HG03175 (cell line): ENCODE data around the gene GRAP.

Experiments used
- ATAC-seq: cut with Tn5 transposase; IDR thresholded peaks from one replicate; pipeline ENCODE4 v1.9.1; 2021; ENCODE audit warnings: mild to moderate bottlenecking, moderate library complexity; ENCODE audit not compliant: unreplicated experiment

Gene GRAP

DNA sequence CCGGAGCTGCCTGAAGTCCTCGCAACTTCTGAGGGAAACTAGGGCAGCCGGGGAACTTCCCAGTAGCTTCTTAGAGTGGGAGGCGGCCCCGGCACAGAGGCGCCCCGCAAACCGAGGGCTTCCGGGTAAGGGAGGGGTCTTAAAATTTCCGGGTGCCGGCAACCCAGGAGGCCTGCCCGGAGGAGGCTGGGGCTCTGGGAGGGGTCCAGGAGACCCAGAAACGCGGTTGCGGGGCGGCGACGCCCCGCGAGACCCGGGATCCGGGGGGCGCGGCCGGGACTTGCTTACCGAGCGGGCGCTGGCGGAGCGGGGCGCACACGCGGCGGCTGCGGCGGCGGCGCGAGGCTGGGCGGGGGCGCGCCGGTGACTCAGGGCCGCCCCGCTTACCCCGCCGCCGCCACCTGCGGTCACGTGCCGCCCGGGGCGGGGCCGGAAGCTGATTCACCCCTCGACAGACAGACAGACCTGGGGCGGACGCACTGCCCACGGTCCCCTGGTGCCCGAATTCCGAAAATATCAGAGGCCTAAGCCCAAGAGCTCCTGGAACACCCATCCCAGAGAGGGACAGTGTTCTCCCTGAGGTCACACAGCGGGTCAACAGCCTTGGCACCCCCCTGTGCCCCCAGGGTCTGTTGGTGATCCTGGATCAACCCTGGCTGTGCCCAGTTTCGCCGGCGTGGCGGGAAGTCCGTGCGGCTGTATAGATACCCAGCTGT lies 42.2 kb downstream of the GRAP start, which contains the start of gene FAM83G:
FAM83G (minus strand) TSS at position 344 of the 716 bp plus-strand sequence. CDS start 723 bp downstream, outside the sequence.
- peak; percentile 73 for ATAC-seq

DNA sequence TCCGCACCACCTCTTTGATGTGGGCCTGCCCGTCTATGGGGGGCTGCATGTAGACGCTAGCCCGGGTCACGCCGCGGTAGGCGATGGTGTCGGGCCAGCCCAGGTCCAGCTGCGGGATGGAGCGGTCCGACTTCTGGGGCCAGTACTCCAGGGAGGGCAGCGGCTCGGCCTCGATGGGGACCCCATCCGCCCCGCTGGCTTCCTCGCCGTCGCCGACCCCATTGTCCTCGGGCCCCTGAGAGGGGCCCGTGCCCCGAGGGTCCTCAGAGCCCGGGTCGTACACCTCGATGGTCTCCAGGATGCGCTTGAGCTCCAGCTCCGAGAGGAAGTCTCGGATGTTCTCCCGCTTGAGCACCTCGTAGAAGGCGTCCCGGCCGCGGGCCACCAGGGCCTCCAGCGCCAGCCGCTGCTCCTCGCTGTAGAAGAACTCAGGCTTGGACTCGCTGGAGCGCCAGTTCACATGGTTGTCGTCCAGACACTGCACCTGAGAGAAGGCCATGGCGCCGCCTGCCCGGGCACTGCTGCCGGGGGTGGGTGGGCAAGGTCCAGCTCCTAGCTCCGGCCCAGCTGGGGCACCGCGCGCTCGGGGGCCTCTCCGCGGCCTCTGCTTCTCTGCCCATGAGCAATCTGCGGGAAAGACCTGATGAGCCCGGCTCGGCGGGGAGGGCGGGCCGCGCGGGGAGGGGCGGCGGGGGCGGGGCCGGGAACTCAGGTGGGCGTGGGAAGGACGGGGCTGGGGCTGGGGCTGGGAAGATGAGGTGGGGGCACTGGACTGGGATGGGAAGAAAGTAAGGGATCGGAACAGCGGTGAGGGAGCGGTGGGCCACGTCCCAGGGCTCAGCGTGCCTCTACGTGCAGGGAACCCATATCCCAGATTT lies 43.0 kb downstream of the GRAP start:
- no peak for ATAC-seq

DNA sequence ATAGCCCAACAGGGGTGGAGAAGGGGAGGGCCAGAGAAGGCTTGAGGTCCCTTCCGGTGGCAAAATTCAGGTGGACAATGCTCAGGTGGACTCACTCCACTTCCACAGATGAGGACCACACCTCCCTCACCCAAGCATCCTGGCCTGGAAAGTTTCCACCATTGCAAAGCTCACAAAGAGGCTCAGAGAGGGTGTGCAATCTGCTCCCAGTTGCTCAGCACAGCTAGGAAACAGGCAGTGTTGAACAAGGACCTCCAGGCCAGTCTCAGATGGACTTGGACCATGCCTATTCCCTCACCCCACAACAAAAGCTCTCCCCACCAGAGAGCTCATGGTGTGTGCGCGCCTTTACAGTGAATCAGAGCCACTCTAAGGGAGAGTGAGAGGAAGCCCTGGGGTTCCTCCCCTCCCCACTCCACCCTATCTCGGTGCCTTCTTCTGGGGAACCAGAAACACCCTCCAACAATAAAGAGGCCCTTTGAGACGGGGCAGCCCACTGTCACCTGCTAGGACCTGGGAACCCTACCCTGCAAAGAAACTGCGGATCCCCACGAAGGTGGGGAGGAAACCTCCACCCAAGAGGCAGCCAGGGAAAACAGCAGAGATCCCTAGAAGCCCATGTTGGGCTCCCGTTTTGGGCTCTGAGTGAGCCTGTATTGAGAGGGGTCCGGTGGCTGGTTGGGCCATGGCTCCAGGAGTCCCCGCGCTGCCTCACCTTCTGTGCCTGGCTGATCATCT lies 43.8 kb downstream of the GRAP start:
- no peak for ATAC-seq

DNA sequence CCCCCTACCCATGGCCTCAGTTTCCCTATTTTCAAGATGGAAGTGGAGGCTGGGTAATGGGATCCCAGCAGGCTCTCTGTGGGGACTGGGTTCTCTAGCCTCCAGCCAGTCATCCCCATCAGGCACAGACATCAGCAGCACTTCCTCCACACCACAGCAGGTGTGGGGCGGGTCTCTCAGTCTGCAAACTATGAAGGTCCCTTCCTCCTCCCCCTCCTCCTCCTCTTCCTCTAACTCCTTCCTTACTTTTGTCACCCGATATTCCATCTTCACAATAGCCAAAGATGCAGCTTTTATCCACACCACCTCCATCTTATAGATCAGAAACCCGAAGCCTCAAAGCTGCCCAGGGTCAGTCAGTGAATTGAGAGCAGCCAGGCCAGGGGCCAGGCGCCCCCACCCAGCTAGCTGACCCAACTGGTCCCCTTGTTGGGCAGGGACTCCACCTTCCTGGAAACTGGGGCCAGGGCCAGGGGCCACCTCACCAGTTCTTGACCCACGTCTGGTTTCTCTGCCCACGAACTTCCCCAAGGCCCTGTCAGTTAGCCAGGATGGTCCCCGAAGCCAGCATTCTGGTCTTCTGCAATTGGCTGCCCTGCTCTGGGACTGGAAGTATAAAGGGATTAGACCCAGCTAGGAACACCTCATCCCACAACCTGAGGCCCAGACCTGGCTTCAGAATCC lies 44.7 kb downstream of the GRAP start:
- no peak for ATAC-seq

DNA sequence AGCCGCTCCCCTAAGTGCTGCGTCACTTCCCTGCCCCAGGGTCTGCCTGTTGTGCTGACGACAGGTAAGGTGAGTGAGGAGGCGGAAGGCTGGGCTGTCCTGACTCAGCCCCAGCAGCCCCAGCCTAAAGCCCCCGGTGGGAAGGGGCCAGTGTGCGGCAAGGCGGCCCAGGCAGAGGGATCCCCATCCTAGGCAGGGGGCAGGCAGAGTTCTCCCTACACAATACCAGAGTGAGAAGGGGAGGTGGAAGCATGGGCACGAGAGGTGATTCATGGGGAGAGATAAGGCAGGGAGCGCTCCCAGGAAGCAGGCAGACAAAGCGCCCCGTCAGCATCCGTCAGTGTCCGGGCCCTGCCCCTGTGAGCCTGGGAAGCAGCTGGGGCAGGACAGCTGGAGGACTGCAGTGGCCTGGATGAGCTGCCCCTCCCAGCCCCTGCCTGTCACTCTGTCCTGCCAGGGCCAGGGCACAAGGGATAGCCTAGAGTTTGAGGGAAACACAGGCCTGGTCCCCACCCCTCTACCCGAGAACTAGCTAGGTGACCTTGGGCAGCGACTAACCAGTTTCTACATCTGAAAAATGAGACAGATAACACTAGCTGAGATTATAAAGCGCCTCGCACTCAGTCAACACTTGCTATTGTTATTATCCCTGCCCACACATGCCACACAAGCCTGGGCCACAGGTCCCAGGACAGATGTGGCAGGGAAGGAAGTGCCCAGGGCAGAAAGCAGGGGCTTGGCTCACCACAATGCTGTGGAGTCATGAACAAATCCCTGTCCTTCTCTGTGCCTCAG lies 46.0 kb downstream of the GRAP start:
- no peak for ATAC-seq

DNA sequence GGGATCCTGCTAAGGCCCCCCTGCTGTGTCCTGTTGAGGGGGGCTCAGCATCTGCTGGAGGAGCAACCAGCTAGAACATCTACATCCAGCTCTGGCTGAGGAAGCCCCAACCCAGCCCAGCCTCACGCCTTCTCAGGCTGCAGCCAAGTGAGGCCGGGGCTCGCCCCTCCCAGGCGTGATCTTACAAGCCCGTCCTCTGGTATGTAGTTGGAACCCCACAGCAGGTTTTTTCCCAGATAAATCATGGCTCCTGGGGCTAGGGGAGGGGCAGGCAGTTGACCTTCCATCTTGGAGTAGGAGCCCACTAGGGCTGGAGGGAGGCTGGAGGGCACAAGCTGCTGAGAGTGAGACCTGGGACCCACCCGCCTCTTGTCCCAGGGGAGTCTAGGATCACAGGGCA lies 46.8 kb downstream of the GRAP start:
- no peak for ATAC-seq

DNA sequence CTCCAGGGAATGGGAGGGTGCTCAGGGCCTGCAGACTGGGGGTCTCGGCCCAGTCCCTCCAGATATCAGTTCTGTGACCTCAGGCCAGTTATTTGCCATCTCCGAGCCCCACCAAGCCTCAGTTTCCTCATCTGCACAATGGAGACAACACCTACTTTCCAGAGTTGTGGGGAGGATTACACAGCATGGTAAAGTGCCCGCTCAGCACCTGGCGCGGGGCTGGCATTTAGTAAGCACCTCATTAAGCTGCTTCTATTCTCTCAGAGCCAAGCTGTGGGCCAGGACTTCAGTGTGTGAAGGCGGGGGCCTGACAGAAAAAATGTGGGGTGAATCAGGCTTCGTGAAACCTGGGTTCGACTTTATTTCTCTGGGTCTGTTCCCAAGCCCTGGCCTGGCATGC lies 47.4 kb downstream of the GRAP start:
- no peak for ATAC-seq

DNA sequence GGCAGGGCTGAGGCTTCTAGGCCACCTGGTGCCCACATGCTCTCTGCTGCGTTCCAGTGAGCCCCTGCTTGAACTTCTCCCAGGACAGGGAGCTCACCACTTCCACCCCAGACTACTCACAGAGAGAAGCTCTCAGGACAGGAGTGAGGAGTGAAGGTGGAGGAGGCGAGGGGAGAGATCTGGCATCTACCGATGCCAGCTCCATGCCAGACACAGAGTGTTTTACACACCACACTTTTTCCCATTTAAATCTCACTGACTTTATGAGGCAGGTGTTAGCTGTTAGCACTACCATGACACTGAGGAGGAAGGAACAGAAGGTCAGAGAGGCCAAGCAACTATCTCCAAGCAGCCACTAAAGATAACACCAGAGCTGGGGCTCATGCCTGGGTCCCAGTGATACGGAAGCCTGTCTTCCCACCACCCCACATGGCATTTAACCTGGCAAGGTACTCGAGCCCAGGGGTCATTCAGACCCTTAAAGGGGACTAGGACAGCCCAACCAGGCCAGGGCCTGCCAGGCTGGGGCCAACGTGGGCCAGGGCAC lies 49.0 kb downstream of the GRAP start:
- no peak for ATAC-seq

DNA sequence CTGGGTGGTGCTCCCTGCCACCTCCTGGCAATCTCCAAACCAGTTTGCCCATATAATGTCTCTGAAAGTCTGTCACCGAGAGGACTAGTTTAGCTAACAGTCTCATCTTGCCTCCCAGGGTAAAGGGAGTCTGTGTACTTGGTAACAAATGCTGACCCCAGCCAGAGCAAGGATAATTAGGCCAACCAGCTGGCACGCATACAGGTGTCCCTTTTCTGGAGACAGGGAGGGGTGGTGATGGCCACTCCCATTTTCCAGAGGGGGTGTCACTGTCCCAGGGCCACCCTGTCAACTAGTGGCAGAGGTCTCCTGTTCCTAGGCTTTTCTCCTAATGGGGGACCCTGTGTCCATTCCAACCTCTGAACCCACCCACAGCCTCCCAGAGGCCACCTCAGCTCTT lies 50.3 kb downstream of the GRAP start:
- no peak for ATAC-seq

DNA sequence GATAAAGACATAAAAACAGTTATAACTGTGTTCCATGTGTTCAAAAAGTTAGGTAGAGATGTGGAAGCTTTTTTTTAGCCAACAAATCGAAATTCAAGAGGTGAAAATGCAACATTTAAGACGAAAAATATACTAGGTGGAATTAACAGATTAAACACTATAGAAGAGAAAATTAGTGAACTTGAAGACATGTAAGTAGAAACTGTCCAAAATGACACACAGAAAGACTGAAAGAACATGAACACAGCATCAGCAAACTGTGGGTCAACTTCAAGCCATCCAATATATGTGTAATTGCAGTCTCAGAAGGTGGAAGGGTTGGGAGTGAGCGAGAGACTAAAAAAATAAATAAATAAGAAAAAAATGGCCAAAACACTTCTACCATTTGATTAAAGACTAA lies 51.5 kb downstream of the GRAP start:
- ATAC-seq: no peak

DNA sequence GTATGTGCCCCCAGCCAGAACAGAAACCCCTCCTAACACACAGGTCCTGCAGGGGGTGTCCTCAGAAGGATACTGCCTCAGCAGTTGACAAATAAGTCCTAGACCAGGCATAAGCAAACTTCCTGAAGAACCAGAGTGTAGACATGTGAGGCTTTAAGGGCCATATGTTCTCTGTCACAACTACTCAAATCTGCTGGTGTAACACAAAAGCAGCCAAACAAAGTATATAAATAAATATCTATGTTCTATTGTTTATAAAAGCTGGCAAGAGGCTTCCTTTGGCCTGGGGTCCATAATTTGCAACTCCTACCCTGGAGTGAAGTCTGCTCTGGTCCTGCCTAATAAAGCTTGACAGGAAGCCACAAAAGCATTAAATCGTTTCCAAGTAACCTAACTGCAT lies 52.1 kb downstream of the GRAP start:
- no peak for ATAC-seq

DNA sequence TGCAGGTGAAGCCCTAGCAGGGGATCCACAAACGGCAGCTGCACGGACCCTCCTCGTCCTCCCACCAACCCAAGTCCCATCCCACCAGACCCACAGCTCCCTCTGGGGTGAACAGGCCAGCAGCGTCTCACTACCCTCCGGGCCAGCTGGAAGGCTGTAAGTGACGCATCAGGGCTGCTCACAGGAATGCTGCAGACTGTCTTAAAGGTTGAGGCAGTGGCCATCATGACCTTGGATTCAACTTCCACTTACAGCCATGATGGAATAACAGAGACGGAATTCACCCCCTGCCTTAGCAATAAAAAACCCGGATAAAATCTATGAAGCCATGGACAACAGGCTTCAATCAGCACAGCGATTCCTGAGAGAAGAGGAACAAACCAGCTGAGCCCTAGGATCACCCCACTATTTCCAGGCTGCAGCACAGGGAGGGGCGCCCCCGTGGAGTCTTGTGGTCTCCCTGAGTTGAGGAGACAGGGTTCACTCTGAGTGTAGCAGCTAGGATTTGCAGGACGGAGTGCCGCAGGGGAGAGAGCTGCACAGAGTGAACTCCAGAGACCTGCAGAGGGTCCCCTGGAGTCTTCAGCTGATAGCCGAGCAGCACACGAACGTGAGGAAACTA lies 52.7 kb downstream of the GRAP start:
- ATAC-seq: no peak

DNA sequence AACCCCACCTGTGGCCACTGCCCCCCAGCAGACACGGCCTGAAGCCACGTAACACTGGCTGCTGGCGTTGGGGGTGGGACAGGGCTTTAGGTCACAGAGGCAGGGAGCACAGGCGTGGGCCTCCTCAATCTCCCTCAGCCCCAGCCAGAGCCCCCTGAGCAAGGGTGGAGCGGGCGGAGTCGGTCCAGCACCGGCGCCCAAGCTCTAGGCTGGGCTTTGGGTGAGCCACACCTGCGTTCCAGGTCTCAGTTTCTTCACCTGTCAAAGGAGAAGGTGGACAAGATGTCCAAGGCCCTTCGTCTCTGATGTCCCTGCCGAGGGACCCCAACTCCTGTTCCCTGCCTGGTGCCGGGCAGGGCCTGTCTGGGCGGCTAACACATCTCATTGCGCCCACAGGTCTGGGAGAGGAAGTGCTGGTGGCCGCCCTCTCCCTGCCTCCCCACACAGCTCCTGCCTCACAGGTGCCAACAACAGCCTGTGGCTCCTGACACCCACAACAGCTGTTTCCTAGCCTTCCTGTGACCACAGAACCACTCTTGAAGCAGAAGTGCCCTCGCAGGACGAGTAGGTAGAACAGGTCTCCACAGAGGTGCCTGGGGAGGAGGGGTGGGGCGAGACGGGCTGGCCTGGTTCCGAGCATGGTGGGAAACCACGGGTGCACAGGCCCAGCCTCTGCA lies 54.2 kb downstream of the GRAP start:
- ATAC-seq: no peak

DNA sequence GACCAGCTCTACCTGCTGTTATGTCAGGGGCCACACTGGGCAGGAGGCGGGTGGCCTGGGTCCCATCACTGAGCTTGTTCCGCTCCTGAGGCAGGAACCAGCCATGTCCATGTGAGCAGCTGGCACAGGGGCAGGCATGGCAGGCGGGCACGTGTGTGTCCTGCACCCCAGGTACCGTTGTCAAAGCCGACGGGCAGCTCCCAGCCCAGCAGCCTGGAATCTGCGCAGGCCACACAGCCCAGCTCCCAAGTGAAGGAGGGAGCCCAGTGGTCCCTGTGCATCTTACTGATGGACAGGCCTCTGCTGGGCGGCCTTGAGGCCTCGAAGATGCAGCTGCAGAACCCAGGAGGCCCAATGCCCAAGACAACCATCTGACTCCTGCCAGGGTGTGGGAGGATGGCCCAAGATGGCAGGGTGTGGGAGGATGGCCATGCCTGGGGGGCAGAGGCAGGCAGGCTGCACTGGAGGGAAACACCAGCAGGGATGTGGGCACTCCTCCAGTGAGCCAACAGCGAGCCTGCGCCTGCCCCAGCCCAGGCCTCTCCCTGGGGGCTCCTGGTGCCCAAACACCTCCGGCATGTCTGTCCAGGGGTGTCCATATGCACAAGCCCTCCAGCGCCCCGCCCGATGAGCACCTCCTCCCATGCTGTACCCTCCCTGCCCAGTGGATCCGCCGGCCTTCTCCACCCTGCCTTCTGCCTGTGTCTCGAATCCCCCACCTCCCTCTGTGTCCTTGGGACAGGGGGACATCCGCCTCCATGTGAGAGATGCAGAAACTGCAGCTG lies 55.0 kb downstream of the GRAP start:
- ATAC-seq: no peak

DNA sequence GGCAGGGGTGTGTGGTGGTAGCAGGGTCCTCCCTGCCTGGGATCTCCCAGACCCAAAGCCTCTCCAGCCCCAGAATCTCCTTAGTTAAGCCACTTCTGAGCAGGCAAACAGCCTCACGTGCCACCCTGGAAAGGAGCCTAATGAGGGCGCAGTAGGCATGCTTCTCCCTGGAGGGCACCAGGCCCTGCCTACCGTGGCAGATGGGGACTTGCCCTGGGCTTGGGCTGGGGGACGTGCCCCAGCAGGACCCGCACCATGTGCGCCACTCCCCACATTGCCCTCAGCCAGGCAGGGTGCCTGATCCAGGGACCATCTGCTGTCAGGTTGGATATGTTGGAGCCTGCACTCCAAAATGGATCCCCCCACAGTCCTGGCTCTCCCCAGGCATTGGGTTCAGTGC lies 56.4 kb downstream of the GRAP start:
- no peak for ATAC-seq

DNA sequence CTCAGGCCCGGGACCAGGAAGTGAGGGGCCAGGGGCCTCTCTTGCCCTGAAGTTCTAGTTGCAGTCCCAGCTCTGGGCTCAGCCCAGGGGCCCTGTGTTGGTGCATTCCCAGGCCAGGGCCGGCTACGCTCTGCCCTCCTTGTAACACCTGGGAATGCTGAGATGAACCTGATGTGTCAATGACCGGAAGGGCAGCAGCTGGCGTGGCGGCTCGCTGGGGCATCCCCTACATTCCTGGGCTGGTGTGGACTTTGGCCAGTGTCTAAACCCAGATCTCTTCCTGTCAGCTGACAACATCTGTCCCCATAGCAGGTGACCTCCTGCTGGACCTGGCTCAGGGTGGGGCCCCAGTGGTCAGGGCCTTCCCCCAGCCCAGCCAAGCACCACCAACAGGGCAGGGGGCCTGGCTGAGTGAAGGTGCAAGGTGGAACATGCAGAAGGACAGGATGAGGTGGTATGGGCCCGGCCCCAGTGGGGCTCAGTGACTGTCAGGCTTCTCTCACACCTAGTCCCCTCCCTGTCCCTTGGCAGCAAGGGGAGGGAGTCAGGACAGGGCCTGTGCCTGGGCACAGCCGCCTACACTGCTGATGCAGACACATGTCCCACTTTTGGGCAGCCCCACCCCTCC lies 58.1 kb downstream of the GRAP start:
- ATAC-seq: no peak

DNA sequence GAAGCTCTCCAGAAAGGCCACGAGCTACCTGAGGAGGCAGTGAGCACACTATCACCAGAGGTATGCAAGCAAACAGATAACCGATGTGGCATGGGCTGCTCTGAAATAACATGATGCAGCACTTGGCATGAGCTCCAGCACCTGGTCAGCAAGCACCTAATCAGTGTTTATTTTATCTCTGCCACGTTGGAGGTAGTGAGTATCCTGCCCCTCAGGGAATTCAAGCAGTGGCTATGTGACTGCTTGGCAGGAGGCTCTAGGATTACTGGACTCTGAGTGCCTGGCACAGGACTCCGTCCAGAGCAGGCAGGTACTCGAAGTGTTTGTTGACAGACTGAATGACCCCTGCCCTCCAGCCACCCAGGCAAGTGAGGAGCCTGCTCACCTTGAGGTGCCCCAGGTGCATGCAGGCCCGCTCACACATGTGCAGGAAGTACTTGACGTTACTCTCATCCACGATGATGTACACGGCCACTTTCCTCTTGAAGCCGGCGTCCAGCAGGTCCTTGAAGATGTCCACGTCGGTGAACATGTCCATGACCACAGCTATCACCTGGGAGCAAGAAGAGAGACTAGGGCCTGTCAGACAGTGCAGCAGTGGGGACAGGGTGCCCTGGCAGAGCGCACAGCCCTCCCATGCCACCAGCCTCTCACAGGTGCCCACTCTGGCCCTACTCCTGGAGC lies 58.8 kb downstream of the GRAP start:
- ATAC-seq: no peak
